Measurements from ENCODE around the gene TAS2R60. TPM values are rescaled to one million over a fixed set of nuclear protein-coding genes. Genes with fewer than 3 reads are reported as not detected.

TAS2R60 gene
- polyA plus RNA-seq, 1 of the 3 experiments (the other 2 are of a cell fraction) = not detected

GRCh38 chr7:143444785-143445184 lies 1.5 kb downstream of the TAS2R60 start (continued):
- TF ChIP-seq EZH2phosphoT487 (IDR thresholded peaks at IDR 0.05; ENCODE audit: borderline replicate concordance, low read depth) = no peak
- no peak for TF ChIP-seq MEF2A (IDR thresholded peaks at IDR 0.05; ENCODE audit: borderline replicate concordance, low read depth)
- TF ChIP-seq RCOR1 (IDR thresholded peaks at IDR 0.05; ENCODE audit: low read length) = no peak
- no peak for TF ChIP-seq RXRA (IDR thresholded peaks at IDR 0.05; ENCODE audit: borderline replicate concordance, low read depth)

GRCh38 chr7:143447466-143447865 lies 4.2 kb downstream of the TAS2R60 start:
- POLR2A ChIA-PET = no interaction called here
- peaks cover 0 to 4% of the 10 kb centered on the region in 2 experiments for H3K36me3 ChIP-seq (replicated peaks in 1 of 2; ENCODE audit: control insufficient read depth in 1 of 2, insufficient read depth in 2 of 2, low read length in 1 of 2)
- no peak overlapping the region; a peak in 1 of 4 replicates for H3K27ac ChIP-seq (ENCODE audit: low read depth in 2 of 2, low read length in 1 of 2)
- DNase-seq = no peak
- H3K4me2 ChIP-seq = no peak overlapping the region
- H4K20me1 ChIP-seq (ENCODE audit: insufficient read depth) = no peaks in the 10 kb centered on the region
- no peaks in the 10 kb centered on the region for H3K79me2 ChIP-seq (ENCODE audit: insufficient read depth)
- CTCF ChIA-PET = interaction anchor here (0.6 to 1.9 kb wide), 2 partner anchors 207 to 233 kb away, joined by 3 to 8 read pairs; no protein-coding TSS in a partner anchor
- H3K4me1 ChIP-seq (ENCODE audit: control insufficient read depth in 1 of 2, insufficient read depth in 2 of 2, low read depth in 1 of 2, low read length in 1 of 2) = peaks cover 0 to 6% of the 10 kb centered on the region in 2 experiments; a peak in 1 of 4 replicates
- peaks cover 17% of the 10 kb centered on the region for H3F3A ChIP-seq (replicated peaks; ENCODE audit: insufficient read depth)
- no peaks in the 10 kb centered on the region for H3K9me3 ChIP-seq
- H3K4me3 ChIP-seq (ENCODE audit: low read depth in 2 of 2, low read length in 1 of 2) = no peak overlapping the region
- no peak overlapping the region for H3K9ac ChIP-seq
- 10% methylated on average over 3 of the region's 3 CpGs for WGBS (ENCODE audit: low lambda C conversion rate)
- H3K27me3 ChIP-seq (ENCODE audit: insufficient read depth) = no peaks in the 10 kb centered on the region
- H3K9me2 ChIP-seq = no peaks in the 10 kb centered on the region
- TF ChIP-seq FOXM1 (IDR thresholded peaks at IDR 0.05; ENCODE audit: low read depth) (no peak), GATA2 (CRISPR knock-in tag; IDR thresholded peaks at IDR 0.05) (no peak)
- peak overlapping the region; percentile 24; the same call in 1 of the 2 replicates for H2AFZ ChIP-seq (ENCODE audit: low read depth)

- no peaks in the 10 kb centered on the region for H3K79me2 ChIP-seq (ENCODE audit: insufficient read depth)
- DNase-seq = no peak
- CTCF ChIA-PET = interaction anchor here (1.6 to 1.9 kb wide), 2 partner anchors 208 to 233 kb away, joined by 4 to 8 read pairs; no protein-coding TSS in a partner anchor
- no peaks in the 10 kb centered on the region for H3K9me3 ChIP-seq
- no peak overlapping the region for H3K4me3 ChIP-seq (ENCODE audit: low read depth in 2 of 2, low read length in 1 of 2)
- no peaks in the 10 kb centered on the region for H3K27me3 ChIP-seq (ENCODE audit: insufficient read depth)
- WGBS (ENCODE audit: low lambda C conversion rate) = 64% methylated on average over 5 of the region's 5 CpGs
- no peak overlapping the region for H2AFZ ChIP-seq (ENCODE audit: low read depth)
- POLR2A ChIA-PET = no interaction called here
- peaks cover 17% of the 10 kb centered on the region for H3F3A ChIP-seq (replicated peaks; ENCODE audit: insufficient read depth)
- peaks cover 0 to 4% of the 10 kb centered on the region in 2 experiments for H3K36me3 ChIP-seq (replicated peaks in 1 of 2; ENCODE audit: control insufficient read depth in 1 of 2, insufficient read depth in 2 of 2, low read length in 1 of 2)
- H3K27ac ChIP-seq (ENCODE audit: low read depth in 2 of 2, low read length in 1 of 2) = no peak overlapping the region
- H3K9ac ChIP-seq = no peak overlapping the region
- H3K9me2 ChIP-seq = no peaks in the 10 kb centered on the region
- no peak overlapping the region for H3K4me2 ChIP-seq
- TF ChIP-seq RFX5 (IDR thresholded peaks at IDR 0.05; ENCODE audit: low read length) (no peak), IRF3 (IDR thresholded peaks at IDR 0.05; ENCODE audit: low read depth, low read length) (no peak), GATA2 (CRISPR knock-in tag; IDR thresholded peaks at IDR 0.05) (no peak), CHD2 (IDR thresholded peaks at IDR 0.05; ENCODE audit: low read length, partially characterized antibody) (no peak), ELF1 (IDR thresholded peaks at IDR 0.05) (no peak), FOSL2 (IDR thresholded peaks at IDR 0.05; ENCODE audit: borderline replicate concordance, low read depth) (no peak), SIN3A (IDR thresholded peaks at IDR 0.05; ENCODE audit: borderline replicate concordance, low read depth, low read length) (no peak), RCOR1 (IDR thresholded peaks at IDR 0.05; ENCODE audit: low read length) (no peak), JUND (IDR thresholded peaks at IDR 0.05) (no peak), MEF2A (IDR thresholded peaks at IDR 0.05; ENCODE audit: borderline replicate concordance, low read depth) (no peak), USF1 (IDR thresholded peaks at IDR 0.05; ENCODE audit: borderline replicate concordance, low read depth) (no peak), TCF12 (IDR thresholded peaks at IDR 0.05) (no peak), YY1 (IDR thresholded peaks at IDR 0.05; ENCODE audit: low read depth) (no peak), FOXJ3 (CRISPR knock-in tag; IDR thresholded peaks at IDR 0.05) (no peak), EP300 (IDR thresholded peaks at IDR 0.05; ENCODE audit: borderline replicate concordance in 1 of 2, low read depth in 1 of 2, low read length in 1 of 2) (no peak), CTCF (IDR thresholded peaks at IDR 0.05) (no peak), TEAD4 (IDR thresholded peaks at IDR 0.05; ENCODE audit: borderline replicate concordance, insufficient read depth) (no peak), FOXM1 (IDR thresholded peaks at IDR 0.05; ENCODE audit: low read depth) (no peak)
- no peaks in the 10 kb centered on the region for H4K20me1 ChIP-seq (ENCODE audit: insufficient read depth)
- H3K4me1 ChIP-seq (ENCODE audit: control insufficient read depth in 1 of 2, insufficient read depth in 2 of 2, low read depth in 1 of 2, low read length in 1 of 2) = peaks cover 0 to 6% of the 10 kb centered on the region in 2 experiments; a peak in 1 of 4 replicates
Measured at GRCh38 chr7:143448429-143448828, 5.2 kb downstream of the TAS2R60 start.
